M059J (cell line): Measurements from ENCODE around the gene POLR1A. TPM values are rescaled to one million over a fixed set of nuclear protein-coding genes. Genes with fewer than 3 reads are reported as not detected.
"Not testable (repeated sequence)": the region's sequence is repeated elsewhere in the genome, so short reads cannot be mapped to it uniquely, and the experiment has no call there.

Source experiments
- DNase-seq: peaks from one replicate; pipeline ENCODE4 v3.0.0-alpha.2; 2012; ENCODE audit warnings: low read depth
- total RNA-seq: library from RNA; depleted of rRNA; stranded (reverse); fragments of >200 nt; shearing (Covaris generic); gene quantifications from 2 replicates; pipeline ENCODE4 v1.2.3, GENCODE V29; 2014

The POLR1A gene
- total RNA-seq, 1 experiment from 2014 or later: 18.1 TPM

DNA sequence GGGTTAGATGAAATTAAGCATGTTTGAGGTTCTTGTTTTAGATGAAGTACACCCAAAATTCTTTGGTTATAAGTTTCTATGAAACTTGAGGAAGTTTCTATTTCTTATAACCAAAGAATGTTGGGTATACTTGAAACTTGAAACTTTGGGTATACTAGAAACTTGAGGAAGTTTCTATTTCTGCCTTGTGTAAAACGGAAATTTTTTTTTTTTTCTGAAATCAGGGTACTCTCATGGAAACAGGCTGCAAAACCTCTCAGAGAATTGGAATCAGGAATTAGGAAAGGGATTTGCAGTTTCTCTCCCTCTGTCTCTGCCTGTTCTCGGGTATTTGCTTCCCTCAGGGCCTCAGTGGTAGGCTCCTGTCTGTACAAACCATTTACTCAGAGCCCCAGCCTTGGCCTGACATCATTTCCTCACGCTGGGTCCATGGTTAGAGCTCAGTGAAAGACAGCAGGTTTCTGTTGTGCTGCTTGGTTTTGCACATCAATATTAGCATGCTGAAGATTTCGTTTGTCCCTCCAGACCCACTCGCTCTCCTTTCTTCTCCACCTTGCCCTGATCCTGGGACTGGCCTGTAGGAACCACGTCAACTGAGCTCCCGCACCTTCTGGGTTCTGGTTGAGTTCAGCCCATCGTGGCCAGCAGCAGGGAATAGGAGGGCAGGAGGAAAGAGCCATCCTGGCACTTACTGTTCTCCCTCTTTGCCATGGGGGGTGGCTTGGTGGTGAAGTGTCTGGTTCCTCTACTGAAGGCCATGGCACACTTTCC is 106.4 kb downstream of the POLR1A start:
- peak; percentile 19 for DNase-seq

DNA sequence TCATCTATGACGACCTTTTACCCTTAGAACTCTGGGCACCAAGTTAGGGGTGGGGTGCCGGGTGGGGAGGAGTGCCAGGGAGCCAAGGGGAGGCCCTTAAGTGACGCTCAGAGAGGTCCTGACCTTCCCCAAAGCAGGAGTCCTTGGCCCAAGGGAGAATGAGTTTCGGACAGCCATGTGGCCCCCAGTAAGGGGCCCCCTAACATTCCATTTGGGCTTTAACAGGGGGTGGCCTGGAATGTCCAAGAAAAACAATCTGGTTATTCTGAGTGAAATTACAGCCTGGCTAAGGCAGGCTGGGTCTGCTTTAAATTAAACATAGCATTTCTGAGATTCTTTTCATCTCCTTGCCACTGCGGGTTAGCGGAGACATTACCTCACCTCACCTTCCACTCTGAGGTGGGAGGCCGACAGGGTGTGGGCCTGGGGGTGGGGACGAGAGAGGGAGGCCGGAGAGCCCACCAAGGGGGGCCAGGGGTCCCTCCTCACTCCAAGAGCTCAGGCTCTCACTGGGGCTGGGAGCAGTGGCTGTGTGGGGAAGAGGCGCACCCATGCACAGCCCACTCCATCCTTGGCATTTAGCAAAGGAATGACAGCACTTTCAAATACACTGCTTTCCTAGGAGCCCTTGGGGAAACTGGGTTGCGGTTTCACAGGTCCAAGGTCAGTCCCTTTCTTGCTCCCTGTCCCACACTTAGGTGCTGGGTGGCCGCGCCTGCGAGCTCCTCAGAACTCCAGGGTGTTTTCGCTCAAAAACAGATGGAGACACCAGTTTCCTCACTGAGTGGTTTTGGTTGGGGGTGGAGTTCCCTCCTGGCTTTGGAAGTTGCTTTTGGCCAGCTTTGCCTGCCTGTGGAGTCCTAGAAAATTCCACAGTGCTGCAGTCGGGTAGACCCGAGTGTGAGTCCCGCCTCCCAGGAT is 107.4 kb downstream of the POLR1A start:
- DNase-seq: peak; percentile 34

DNA sequence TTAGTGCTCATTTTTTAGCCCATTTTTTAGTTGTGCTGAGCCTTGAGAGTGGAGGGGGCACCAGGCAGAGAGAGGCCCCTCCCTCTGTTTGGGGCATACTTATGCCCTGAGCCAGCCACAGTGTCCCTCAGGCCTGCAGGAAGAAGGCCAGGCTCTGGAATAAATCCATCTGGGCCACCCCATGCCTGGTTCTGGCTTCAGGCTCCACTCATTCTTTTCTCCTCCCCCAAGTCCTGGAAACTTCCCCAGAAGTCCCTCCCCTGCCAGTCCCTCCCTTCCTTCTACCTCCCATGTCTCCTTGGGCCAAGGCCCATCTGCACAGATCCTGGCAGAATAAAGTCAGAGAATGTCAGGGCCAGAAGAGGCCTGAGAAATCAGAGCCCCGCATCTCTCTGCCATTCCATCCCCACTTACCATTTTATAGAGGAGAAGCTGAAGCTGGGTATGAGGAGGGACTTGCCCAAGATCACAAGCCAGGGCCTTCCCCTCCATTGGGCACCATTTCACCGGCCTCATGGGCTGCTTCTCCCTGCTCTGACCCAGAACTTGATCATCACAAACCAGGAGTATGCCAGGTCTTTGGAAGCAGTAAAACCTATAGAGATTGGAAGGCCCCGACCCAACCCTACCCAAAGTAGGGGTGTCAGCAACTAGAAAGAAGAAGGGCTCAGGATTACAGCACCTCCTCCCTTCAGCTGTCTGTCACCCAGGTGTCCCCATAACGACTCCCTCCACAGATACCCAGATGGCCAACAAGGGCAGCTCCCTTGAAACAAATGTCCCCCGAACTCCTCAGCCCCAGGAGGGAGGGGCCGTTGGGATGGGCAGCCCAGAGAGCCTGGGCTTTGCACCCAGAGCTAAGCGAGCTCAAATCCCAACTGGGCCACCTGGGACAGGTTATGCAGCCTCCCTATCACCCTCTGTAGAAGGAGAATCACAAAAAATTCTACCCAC is 108.4 kb downstream of the POLR1A start:
- DNase-seq: peak; percentile 50

DNA sequence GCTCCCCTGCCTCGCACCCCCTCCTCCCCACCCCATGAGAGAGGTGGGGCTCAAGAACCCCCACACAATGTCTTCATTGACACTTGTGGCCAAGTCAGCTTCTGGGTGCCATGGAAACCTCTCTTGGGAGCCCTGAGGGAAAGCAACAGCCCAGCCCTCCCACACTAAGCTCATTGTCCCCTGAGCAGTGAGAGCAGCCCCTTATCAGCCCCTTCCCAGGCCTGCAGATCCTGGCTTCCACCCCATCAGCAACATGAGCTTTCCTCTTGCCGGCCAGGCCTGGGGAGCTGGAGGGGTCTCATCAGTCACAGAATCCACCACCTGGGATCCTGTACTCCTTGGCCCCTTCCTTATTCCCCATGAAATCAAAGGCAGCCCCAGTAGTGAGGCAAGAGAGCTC is 109.1 kb downstream of the POLR1A start:
- peak; percentile 15 for DNase-seq

DNA sequence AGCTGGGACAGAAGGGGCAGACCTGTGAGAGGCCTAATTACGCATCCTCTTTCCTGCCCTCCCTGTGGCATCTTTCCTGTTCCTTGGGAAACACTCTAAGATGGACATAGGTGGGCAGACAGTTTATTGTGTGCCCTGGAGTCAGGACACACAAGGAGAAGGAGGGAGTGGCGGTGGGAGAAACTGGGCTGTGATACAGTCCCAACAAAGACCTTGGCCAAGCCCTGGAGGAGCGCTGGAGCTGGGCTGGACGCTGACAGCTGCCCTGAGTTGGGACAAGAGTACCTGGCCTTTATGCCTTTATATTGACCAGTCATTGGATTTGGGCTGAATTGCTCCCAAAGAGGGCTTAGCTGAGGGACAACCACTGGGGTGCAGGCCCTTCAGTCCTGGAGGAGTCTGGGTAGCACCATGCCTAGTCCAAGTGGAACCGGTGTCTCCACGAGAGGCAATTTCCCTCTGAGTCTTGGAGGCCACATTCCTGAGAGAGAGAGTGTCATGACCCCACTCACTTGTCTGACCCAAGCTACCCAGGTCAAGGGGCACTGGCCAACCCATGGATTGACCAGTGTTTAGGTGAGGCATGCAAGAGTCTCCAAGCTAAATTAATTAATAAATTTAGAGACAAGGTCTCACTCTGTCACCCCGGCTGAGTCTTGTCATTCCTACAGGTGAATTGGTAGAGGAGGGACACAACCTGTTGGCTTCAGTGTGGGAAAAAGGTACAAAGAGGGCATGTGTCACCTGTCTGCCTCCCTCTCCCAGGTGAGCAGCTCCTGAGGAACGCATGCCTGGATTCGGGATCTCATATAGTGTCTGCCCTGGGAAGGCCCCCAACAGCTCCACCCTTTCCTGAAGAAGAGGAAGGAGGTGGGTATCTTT is 109.8 kb downstream of the POLR1A start:
- DNase-seq: no peak

DNA sequence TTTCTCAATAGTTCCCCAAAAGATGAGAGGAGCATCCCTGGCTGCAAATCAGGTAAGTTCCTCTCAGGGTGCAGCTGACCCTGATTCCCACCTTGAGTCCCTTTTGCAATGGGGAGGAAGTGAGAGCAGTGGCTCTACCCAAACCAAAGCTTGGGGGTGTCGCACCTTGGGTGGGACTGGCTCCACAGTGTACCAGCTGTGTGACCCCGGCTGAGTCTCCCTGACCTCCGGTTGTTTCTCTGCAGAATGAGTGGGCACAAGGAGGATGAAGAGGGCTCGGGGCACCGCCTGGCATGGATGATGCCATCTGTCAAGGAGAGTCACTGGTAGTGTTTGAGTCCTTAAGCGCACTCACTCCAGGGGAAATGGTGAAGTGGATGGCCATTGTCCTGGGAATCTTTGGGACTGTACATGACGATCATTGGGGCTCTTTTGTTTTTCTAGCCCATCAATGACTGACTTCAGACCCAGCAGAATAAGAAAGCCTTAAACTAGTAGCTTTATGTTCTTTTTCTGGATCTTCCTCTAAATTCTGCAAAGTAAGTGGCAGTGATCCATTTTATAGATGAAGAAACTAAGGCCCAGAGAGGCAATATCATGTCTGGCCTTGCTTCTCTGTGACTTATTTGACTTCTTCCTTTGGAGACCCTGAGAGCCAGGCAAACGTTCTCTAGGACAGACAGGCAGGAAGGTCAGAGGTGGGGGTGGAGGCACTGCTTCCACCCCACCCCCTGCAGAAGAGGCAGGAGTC is 110.6 kb downstream of the POLR1A start:
- no peak for DNase-seq

DNA sequence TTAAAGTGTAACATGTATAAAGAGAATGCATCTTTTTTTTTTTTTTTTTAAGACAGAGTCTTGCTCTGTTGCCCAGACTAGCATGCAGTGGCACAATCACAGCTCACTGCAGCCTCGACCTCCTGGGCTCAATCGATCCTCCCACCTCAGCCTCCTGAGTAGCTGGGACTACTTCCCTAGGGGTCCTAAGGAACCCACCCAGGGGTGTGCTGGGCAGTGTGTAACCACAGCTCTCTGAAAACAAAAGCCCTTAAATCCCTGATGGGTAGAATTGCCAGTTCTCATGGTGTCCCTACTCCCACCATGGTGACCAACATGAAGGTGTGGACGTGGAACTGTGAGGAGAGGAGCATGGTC is 111.3 kb downstream of the POLR1A start:
- no peak for DNase-seq

DNA sequence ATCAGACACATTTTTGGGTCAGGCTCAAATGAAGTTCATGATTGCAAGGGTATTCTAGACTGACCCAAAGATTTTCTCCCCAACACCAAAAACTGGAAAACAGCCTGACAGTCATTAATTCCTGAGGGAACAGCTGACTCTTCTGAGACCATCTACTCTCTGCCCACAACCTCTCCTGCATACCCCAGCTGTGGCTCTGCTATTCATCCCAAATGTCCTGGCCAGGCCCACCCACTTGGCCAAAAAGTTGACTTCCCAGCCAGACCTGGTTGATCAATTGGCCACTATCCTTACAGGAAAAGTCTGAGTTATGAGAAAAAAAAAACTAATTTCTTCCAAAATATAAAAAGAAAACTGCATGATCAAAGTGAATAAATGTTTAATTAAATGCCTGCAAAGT is 113.1 kb downstream of the POLR1A start:
- no peak for DNase-seq

DNA sequence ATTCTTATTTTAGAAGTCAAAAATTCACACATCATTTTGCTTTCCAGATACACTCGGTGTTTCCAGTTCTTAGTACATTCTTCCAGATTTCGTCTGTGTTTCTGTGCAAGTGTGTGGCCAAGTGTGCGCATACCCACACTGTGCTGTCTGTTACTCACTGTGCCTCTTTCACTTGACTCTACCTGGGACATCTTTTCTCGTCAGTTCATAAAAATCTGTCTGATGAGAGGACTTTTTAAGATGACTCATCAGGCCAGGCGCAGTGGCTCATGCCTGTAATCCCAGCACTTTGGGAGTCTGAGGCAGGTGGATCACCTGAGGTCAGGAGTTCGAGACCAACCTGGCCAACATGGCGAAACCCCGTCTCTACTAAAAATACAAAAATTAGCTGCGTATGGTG is 113.6 kb downstream of the POLR1A start:
- DNase-seq: not testable (repeated sequence)

DNA sequence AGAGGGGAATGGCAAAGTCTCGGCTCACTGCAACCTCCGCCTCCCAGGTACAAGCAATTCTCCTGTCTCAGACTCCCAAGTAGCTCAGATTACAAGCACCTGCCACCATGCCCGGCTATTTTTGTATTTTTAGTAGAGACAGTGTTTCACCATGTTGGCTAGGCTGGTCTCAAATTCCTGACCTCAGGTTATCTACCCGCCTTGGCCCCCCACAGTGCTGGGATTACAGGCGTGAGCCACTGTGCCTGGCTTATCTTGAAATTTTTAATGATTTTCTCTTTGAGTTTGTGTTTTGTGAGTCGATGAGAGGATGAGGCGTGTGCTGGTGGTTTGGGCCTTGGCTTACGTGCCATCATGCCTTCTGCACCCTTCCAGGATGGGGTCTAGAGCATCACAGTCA is 115.6 kb downstream of the POLR1A start:
- DNase-seq: no peak

DNA sequence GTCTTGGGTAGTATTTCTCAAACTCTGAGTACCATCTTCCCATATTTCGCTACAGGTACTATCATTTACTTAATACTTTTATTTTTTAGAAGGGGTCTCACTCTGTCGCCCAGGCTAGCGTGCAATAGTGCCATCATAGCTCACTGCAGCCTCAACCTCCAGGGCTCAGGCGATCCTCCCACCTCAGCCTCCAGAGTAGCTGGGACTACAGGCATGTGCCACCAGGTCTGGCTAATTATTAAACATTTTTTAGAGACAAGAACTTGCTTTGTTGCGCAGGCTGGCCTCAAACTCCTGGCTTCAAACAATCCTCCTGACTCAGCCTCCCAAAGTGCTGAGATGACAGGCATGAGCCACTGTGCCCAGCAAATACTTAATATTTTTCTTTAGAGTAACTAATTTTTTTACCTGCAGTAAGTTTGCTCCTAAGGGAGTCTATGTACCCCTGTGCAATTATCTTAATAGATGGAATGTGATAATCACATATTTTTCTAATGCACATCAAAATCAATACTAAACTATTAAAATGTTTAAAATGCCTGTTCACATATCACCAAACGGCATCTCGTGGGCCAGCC is 116.3 kb downstream of the POLR1A start:
- no peak for DNase-seq

DNA sequence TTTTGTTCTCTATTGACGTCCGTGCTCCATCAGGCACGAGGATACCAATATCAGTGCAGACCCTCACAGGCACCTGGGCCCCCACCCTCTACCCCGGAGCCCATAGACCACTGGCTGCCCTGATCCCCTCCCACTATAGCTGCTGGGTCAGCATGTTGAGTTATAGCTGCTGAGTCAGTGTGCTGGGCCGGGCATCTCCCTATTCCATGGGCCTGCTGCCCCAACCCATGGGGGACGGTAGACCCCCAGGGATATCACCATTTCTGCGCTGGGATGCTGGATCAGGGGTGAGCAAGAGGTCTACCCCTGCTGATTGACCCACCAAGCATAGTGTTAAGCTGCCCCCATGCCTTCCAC is 116.8 kb downstream of the POLR1A start:
- DNase-seq: no peak

DNA sequence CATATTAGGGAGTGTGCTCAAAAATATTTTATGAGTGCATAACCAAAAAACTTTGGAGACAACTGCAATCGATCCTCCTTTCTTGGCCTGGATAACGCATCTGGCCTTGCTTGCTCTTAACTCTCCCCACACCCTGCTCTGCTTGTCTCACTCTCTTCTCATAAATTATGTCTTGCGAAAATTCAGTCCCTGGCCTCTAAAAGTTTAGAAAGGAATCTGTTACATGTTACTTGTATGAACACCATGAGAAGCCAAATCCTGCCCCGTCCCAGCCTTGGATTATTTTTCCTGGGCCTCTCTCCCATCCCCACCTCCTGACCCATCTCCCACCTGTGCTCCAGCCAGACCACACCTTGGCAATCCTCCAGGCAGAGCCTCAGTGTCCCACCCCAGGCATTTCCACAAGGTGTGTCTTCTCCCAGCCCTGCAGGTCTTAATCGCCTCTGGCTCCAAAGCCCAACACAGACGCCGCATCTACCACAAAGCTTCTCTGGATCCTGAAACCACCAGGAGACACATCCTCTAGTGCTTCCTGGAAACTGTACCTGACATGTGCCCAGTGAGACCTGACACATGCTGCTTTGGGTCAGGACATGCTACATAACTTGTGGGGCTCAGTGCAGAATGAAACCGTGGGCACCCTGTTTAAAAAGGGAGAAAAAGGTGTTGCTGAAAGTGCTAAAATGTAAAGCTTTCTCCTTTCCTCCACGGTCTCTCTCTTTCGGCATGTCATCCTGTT is 117.3 kb downstream of the POLR1A start:
- no peak for DNase-seq

DNA sequence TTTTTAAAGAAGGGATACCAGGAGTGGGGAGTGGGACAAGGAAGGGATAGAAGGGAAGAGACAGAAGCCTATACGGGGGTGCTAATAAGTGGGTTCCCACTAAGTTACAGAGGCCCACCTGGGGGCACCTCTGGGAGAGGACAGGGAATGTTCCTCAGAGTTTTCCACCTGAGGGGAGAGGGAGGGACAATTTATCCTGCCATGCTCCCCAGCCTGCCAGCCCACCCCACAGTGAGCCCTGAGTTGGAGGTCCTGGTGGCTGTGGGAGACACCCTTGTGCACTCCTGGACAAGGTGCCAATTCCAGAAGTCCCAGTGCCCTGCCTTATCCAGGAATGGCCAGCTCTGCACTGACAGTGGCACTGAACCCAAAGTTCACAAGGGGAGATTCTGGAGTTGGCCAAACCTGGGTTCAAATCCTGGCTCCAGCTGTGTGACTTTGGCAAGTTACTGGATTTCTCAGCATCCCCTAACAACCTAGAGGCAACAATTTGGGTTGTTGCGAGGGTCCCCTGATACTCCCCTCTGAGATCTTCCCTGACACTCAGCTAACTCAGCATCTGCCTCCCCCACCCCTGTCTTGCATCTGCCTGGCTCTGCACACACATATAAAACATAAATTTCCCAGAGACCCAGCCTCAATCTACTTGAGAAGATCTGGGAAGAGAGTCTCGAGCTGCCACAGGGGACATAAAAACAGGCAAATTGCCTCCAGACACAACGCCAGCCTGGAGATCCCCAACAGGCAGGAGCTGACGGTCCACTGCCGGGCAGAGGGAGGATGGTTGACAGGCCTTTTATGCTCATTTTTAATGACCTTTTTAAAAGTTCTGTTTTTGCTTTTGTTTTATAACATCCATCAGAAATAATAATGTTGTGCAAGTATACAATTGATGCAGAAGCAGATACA is 118.2 kb downstream of the POLR1A start:
- no peak for DNase-seq

DNA sequence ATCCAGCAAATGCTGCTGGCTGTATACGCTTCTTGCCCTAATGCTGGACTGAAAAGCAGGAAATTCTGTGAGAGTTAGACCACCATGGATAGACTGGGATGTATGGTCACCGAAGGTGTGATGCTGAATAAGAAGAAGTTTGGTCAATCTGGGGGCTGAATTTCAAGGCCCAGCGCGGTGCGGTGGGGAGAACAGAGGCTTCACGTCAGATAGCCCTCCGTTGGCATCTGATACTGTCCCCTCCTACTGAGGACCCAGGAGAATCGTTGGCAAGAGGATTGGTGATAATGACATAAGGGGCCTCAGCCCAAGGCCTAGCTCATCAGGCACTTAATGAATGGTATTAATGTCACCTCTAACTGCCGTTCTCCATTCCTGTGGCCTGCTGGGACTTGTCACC is 119.6 kb downstream of the POLR1A start:
- no peak for DNase-seq

DNA sequence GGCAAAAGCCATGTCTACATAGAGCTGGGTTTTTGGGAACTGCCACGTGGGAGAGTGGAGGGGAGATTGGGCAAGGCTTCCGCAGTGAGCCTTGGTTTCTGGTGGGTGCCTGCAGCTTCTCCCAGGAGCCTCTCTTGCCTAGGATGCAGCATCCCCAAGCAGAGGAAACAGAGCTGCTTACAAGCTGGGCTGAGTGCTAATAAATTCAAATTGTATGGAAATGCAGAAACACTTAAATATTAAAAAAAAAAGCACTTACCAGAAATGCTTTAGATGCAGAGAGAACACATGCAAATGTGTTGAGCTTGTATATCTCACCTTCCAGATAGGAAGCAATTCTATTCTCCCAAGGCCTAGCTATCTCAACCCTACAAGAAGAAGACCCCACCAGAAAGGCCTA is 120.9 kb downstream of the POLR1A start:
- DNase-seq: no peak

DNA sequence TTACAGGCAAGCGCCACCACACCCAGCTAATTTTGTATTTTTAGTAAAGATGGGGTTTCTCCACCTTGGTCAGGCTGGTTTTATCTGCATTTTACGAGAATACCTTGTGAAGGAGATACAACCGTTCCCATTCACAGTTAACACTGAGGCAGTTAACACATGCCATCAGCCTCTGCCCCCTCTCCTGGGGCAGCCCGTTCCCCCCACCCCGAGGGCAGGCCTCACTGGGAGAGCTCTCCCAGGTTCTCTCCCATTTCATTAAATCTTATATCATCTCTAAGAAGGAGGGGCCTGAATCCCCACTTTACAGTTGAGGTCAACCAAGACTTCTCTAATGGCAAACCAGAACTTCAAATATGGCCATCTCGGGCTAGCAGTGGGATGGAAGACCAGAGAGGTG is 121.9 kb downstream of the POLR1A start:
- no peak for DNase-seq

DNA sequence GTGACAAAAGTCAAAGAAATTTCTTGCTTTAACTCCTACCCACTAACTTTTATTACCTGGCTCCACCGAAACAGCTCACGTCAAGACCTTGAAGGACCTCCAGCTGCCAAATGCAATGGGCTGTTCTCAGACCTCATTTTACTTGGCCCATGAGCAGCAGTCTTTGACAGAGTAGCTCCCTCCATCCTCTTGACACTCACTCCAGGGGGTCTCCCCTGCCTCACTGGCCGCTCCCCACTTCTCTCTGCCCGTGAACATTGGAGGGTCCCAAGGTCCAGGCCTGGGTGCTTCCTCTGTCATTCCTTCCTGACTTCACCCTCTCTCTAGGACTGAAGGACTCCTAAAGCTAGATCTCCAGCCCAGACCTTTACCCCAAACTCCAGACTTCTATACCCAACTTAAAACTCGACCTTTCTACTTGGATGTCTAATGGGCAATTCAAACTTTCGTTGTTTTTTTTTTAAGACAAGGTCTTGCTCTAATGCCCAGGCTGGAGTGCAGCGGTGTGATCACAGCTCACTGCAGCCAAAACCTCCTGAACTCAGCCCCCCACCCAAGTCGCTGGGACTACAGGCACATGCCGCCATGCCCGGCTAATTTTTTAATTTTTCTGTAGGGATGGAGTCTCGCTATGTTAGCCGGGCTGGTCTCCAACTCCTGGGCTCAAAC is 124.0 kb downstream of the POLR1A start:
- DNase-seq: no peak
